Right lobe of liver (tissue), 4 donors: Measurements from ENCODE around the gene BRD4.

Experiments used
- POLR2A ChIP-seq: fragments of 450-650 bp; IDR thresholded peaks from one replicate; pipeline ENCODE4 v1.6.1; 2017; ENCODE audit warnings: antibody characterized with exemption, mild to moderate bottlenecking
- TF ChIP-seq, protein P1 (sequence below), 4 donors: fragments of 200-600 bp in 3 of 4; fragments of 450-650 bp in 1 of 4; IDR thresholded peaks; one replicate each; pipeline versions ENCODE4 v1.5.1 to v1.8.0; 2016 to 2022; ENCODE audit warnings: antibody characterized with exemption in 4 of 4, mild to moderate bottlenecking in 2 of 4
- donor health status: DM: no; HTN: no; CAD: no.
- donor health status: DM: no; HTN: no; CAD: no.
- donor health status: DM: no; HTN: yes; CAD: no.

DNA sequence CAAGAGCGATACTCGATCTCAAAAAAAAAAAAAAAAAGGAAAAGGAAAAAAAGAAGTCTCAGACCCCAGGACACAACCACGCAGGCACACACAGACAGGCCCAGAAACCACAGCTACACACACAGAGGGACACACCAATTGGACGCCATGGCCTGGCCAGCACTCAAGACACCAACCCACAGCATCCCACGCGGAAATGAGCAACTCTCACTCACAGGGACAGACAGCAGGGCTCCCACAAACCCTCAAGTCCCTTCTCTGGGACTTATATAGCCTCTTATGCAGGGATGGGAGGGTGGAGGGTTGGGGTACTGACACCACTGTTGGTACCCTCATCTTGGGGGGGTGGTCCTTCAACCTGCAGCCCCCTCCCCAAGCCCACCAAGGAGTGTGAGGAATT, 137.4 kb downstream of the BRD4 start:
- TF ChIP-seq, protein P1, sequence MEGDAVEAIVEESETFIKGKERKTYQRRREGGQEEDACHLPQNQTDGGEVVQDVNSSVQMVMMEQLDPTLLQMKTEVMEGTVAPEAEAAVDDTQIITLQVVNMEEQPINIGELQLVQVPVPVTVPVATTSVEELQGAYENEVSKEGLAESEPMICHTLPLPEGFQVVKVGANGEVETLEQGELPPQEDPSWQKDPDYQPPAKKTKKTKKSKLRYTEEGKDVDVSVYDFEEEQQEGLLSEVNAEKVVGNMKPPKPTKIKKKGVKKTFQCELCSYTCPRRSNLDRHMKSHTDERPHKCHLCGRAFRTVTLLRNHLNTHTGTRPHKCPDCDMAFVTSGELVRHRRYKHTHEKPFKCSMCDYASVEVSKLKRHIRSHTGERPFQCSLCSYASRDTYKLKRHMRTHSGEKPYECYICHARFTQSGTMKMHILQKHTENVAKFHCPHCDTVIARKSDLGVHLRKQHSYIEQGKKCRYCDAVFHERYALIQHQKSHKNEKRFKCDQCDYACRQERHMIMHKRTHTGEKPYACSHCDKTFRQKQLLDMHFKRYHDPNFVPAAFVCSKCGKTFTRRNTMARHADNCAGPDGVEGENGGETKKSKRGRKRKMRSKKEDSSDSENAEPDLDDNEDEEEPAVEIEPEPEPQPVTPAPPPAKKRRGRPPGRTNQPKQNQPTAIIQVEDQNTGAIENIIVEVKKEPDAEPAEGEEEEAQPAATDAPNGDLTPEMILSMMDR (IDR thresholded peaks at IDR 0.05) = no peak
- TF ChIP-seq POLR2A = no peak
